OCI-LY7 (cell line): ENCODE measurements around the gene TMEM221.

Source experiments
- CTCF ChIP-seq: fragments of 200-600 bp; sonication (generic); conservative IDR thresholded peaks from 2 replicates; pipeline ENCODE4 v1.5.1; 2014; ENCODE audit warnings: mild to moderate bottlenecking, antibody characterized with exemption, low read length, moderate library complexity, mixed read lengths
- EZH2phosphoT487 ChIP-seq: fragments of 200-600 bp; sonication (generic); IDR thresholded peaks from 2 replicates; pipeline ENCODE4 v1.6.1; 2018; ENCODE audit warnings: low read depth, borderline replicate concordance, mild to moderate bottlenecking, mixed run types, antibody characterized with exemption, low read length, moderate library complexity, mixed read lengths

- TF ChIP-seq CTCF (no peak), EZH2phosphoT487 (no peak)
Measured at GRCh38 chr19:17420475-17420924, 28.0 kb downstream of the TMEM221 start.
